ENCODE measurements around the gene POLN. TPM values are rescaled to one million over a fixed set of nuclear protein-coding genes. Genes with fewer than 3 reads are reported as not detected.

The POLN gene
- total and polyA plus RNA-seq, 2 of the 4 experiments (the other 2 are of a cell fraction), result 0.63 to 0.72 TPM

DNA sequence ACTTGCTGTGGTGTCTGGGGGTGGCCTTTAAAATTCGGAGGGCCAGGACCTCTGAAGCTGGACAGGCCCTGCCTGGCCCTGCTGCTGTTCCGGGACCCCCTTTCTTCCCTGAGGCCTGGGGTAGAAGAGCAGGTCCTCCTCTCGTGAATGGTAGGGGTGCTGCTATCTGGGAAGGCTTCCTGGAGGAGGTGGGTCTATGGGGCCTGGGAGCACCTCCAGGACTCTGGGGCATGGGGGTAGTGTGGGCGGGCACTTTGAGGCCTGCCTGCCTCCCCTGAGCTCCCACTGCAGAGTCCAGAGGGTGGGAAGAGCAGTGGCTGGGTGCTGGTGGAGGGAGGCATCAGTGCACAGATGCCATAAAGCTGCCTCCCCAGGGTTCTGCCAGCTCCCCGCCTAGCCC is 24.9 kb upstream of the POLN start:
- Histone ChIP-seq H3K9ac (ENCODE audit: low read depth, low read length) (no peak overlapping the region), H3K4me2 (ENCODE audit: low read depth, low read length) (no peak overlapping the region), H3K36me3 (ENCODE audit: control insufficient read depth, insufficient read depth, low read length) (no peaks in the 10 kb centered on the region), H2BK20ac (ENCODE audit: low read depth, low read length) (no peak overlapping the region), H3K4me3 (ENCODE audit: insufficient read depth, low read depth, low read length) (no peak overlapping the region), H4K91ac (ENCODE audit: insufficient read depth, low read depth, low read length) (no peak overlapping the region), H2AK9ac (replicated peaks; ENCODE audit: low read depth, low read length, poor library complexity) (no peak overlapping the region), H3K18ac (ENCODE audit: low read depth, low read length) (no peak overlapping the region), H4K20me1 (ENCODE audit: insufficient read depth, low read length) (no peaks in the 10 kb centered on the region), H4K5ac (ENCODE audit: low read depth, low read length) (no peak overlapping the region), H2AK5ac (ENCODE audit: low read depth, low read length) (no peak overlapping the region; the same call in 1 of the 2 replicates), H2BK120ac (ENCODE audit: low read depth, low read length) (no peak overlapping the region), H3K56ac (ENCODE audit: extremely low read depth, insufficient read depth, low read length) (no peak overlapping the region), H3K79me1 (ENCODE audit: low read depth in 1 of 2, low read length in 2 of 2) (peaks cover 0 to 3% of the 10 kb centered on the region in 2 experiments; a peak in 1 of 4 replicates), H4K8ac (ENCODE audit: low read depth in 2 of 2, low read length in 2 of 2) (no peak overlapping the region), H3K9me3 (ENCODE audit: control insufficient read depth, insufficient read depth, low read length) (no peaks in the 10 kb centered on the region), H3K4me1 (ENCODE audit: control insufficient read depth, insufficient read depth, low read length) (peaks cover 3% of the 10 kb centered on the region; the same call in 1 of the 2 replicates), H3K14ac (replicated peaks; ENCODE audit: low read depth, low read length) (no peak overlapping the region), H2BK5ac (ENCODE audit: low read depth, low read length, poor library complexity, severe bottlenecking) (no peak overlapping the region), H3K23ac (ENCODE audit: low read depth, low read length) (no peak overlapping the region), H3K9me1 (ENCODE audit: insufficient read depth, low read length) (no peaks in the 10 kb centered on the region), H3K27me3 (ENCODE audit: control insufficient read depth, insufficient read depth, low read length) (no peaks in the 10 kb centered on the region; the same call in 1 of the 2 replicates), H3K27ac (ENCODE audit: insufficient read depth, low read length) (no peak overlapping the region), H3K4ac (ENCODE audit: low read depth, low read length) (no peak overlapping the region), H2BK15ac (ENCODE audit: low read depth, low read length) (no peak overlapping the region), H2AFZ (replicated peaks; ENCODE audit: low read length, poor library complexity) (peak overlapping the region; percentile 56)
- TF ChIP-seq SMC3 (IDR thresholded peaks at IDR 0.05; ENCODE audit: low read depth, low read length), result no peak
- TF ChIP-seq RFX5 (IDR thresholded peaks at IDR 0.05; ENCODE audit: low read depth, low read length), result no peak
- no peak for TF ChIP-seq POLR2A (IDR thresholded peaks at IDR 0.05; ENCODE audit: low read depth, low read length)
- TF ChIP-seq FOS (IDR thresholded peaks at IDR 0.05; ENCODE audit: low read depth, low read length), result no peak
- TF ChIP-seq, protein P1, sequence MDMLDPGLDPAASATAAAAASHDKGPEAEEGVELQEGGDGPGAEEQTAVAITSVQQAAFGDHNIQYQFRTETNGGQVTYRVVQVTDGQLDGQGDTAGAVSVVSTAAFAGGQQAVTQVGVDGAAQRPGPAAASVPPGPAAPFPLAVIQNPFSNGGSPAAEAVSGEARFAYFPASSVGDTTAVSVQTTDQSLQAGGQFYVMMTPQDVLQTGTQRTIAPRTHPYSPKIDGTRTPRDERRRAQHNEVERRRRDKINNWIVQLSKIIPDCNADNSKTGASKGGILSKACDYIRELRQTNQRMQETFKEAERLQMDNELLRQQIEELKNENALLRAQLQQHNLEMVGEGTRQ (IDR thresholded peaks at IDR 0.05; ENCODE audit: low read depth, low read length), result no peak
- TF ChIP-seq NFE2L2 (IDR thresholded peaks at IDR 0.05; ENCODE audit: low read depth, low read length), result no peak
- TF ChIP-seq, protein P2, sequence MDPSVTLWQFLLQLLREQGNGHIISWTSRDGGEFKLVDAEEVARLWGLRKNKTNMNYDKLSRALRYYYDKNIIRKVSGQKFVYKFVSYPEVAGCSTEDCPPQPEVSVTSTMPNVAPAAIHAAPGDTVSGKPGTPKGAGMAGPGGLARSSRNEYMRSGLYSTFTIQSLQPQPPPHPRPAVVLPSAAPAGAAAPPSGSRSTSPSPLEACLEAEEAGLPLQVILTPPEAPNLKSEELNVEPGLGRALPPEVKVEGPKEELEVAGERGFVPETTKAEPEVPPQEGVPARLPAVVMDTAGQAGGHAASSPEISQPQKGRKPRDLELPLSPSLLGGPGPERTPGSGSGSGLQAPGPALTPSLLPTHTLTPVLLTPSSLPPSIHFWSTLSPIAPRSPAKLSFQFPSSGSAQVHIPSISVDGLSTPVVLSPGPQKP (IDR thresholded peaks at IDR 0.05; ENCODE audit: borderline replicate concordance, low read depth, low read length), result no peak
- TF ChIP-seq, protein P3, sequence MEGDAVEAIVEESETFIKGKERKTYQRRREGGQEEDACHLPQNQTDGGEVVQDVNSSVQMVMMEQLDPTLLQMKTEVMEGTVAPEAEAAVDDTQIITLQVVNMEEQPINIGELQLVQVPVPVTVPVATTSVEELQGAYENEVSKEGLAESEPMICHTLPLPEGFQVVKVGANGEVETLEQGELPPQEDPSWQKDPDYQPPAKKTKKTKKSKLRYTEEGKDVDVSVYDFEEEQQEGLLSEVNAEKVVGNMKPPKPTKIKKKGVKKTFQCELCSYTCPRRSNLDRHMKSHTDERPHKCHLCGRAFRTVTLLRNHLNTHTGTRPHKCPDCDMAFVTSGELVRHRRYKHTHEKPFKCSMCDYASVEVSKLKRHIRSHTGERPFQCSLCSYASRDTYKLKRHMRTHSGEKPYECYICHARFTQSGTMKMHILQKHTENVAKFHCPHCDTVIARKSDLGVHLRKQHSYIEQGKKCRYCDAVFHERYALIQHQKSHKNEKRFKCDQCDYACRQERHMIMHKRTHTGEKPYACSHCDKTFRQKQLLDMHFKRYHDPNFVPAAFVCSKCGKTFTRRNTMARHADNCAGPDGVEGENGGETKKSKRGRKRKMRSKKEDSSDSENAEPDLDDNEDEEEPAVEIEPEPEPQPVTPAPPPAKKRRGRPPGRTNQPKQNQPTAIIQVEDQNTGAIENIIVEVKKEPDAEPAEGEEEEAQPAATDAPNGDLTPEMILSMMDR (conservative IDR thresholded peaks at IDR 0.05; ENCODE audit: low read depth, low read length), result no peak
- no peak for TF ChIP-seq MXI1 (IDR thresholded peaks at IDR 0.05; ENCODE audit: borderline replicate concordance, low read depth, low read length)
- TF ChIP-seq BHLHE40 (IDR thresholded peaks at IDR 0.05; ENCODE audit: low read depth, low read length), result no peak
- no peak for TF ChIP-seq MAFK (IDR thresholded peaks at IDR 0.05; ENCODE audit: low read depth, low read length)
- TF ChIP-seq CEBPB (IDR thresholded peaks at IDR 0.05; ENCODE audit: low read depth, low read length), result no peak
- TF ChIP-seq RAD21 (IDR thresholded peaks at IDR 0.05; ENCODE audit: low read length), result no peak
- no peak for TF ChIP-seq CHD1 (IDR thresholded peaks at IDR 0.05; ENCODE audit: low read depth, low read length)
- no peak for TF ChIP-seq MAZ (IDR thresholded peaks at IDR 0.05; ENCODE audit: borderline replicate concordance, low read depth, low read length)
- ATAC-seq (ENCODE audit: low read depth) (no peak), DNase-seq (no peak)
- ChIA-PET CTCF (no interaction called here), POLR2A (ENCODE audit: unreplicated experiment) (no interaction called here)
- BruUV-seq (replicated peaks), result no TSS peak
- dilution Hi-C loops (cut with HindIII; ENCODE audit: low sequenced_read_pairs, unreplicated experiment), result no loop called here
- 100% methylated on average over 1 of the region's 5 CpGs; no CpG with 5 or more reads in 1 of the 2 experiments for WGBS, 2 experiments (ENCODE audit: extremely low coverage in 2 of 2, insufficient read length in 1 of 2)
- in situ Hi-C loops (cut with MboI; ENCODE audit: low sequenced_read_pairs), result no loop called here
- intact Hi-C loops (cut with micrococcal nuclease), result loop anchor here (10.0 kb wide), 1 partner anchor 148 kb away; the partner anchor contains the start of genes CFAP99 and ZFYVE28

Measured in IMR-90 (cell line).